Putamen (tissue), 1 donor: ENCODE results near the gene JPT1.
"Not testable (repeated sequence)": the region's sequence is repeated elsewhere in the genome, so short reads cannot be mapped to it uniquely, and the experiment has no call there.

Experiments used
- DNase-seq: peaks from one replicate; pipeline ENCODE4 v3.0.0-alpha.2; 2016; ENCODE audit warnings: low spot score

The JPT1 gene

GRCh38 chr17:75130059-75130631, 24.2 kb downstream of the JPT1 start:
- DNase-seq = no peak

GRCh38 chr17:75129576-75129975, 24.7 kb downstream of the JPT1 start:
- no peak for DNase-seq

- DNase-seq = no peak
Measured at GRCh38 chr17:75128694-75129505, 25.4 kb downstream of the JPT1 start.

GRCh38 chr17:75127936-75128335, 26.4 kb downstream of the JPT1 start:
- DNase-seq = not testable (repeated sequence)

- DNase-seq = no peak
Measured at GRCh38 chr17:75126954-75127353, 27.4 kb downstream of the JPT1 start.

- DNase-seq = no peak
Measured at GRCh38 chr17:75125984-75126383, 28.3 kb downstream of the JPT1 start.

- no peak for DNase-seq
Measured at GRCh38 chr17:75124819-75125162, 29.5 kb downstream of the JPT1 start.

- no peak for DNase-seq
Measured at GRCh38 chr17:75124041-75124818, 30.1 kb downstream of the JPT1 start.

GRCh38 chr17:75118307-75118706, 36.0 kb downstream of the JPT1 start:
- DNase-seq = no peak

- DNase-seq = no peak
Measured at GRCh38 chr17:75116737-75117136, 37.6 kb downstream of the JPT1 start.

- DNase-seq = no peak
Measured at GRCh38 chr17:75115555-75115954, 38.8 kb downstream of the JPT1 start.

GRCh38 chr17:75114552-75115314, 39.6 kb downstream of the JPT1 start:
- DNase-seq = no peak

- DNase-seq = peak; percentile 86
Measured at GRCh38 chr17:75113798-75114551, 40.3 kb downstream of the JPT1 start.

- DNase-seq = no peak
Measured at GRCh38 chr17:75111777-75112335, 42.5 kb downstream of the JPT1 start.

- DNase-seq = no peak
Measured at GRCh38 chr17:75110234-75110937, 43.9 kb downstream of the JPT1 start.

- peak; percentile 83 for DNase-seq
Measured at GRCh38 chr17:75109407-75110233, 44.7 kb downstream of the JPT1 start, which contains the start of gene ARMC7. Gene ARMC7, plus strand, starts transcription at chr17:75109969. Its CDS starts 320 bp downstream, at chr17:75110289.

GRCh38 chr17:75109046-75109406, 45.3 kb downstream of the JPT1 start:
- no peak for DNase-seq

GRCh38 chr17:75108193-75108592, 46.1 kb downstream of the JPT1 start:
- no peak for DNase-seq
